ENCODE results near the gene CDC42BPG. TPM values are rescaled to one million over a fixed set of nuclear protein-coding genes. Genes with fewer than 3 reads are reported as not detected.

The CDC42BPG gene
- total and polyA plus RNA-seq, 9 of the 15 experiments (the other 6 are each of a cell fraction or from before 2014, with no cell fraction given) = 0.04 to 8.8 (median 2.1) TPM

DNA sequence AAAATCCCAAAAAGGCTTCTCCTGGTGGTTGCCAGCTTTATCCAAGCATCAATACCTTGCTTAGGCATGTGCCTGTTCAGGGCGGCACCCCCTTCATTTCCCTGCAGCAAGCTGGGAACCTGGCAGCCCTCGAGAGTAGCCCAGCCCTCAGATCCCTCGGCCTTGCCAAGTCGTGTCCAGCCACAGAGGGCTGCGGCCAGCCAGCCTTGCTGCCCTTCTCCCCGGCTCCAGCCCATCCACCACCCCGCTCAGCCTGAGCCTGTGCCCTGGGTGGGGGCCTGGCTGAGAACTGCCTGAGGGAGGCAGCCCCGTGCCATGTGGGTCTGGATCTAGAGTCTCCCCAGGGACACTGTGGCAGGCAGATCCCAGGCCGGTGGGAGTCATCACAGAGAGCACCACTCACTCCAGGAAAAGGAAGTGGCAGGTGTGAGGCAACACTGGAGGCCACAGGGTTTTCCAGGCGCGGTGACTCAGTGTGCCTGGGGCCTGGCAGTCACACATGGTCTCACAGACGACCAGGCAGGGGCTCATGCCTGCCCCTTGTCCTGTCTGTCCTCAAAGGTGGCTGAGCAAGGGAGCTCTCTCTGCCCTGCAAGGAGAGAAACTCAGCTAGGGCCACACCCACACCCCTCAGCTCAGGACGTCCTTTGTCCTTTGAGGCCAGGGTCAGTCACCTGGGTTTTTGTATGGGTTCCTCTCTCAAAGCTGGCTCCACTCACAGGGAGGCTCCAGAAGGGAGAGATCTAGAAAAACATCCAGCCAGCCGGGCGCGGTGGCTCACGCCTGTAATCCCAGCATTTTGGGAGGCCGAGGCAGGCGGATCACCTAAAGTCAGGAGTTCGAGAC is 12.2 kb upstream of the CDC42BPG start (continued):
- TF ChIP-seq ARID4B (CRISPR knock-in tag; IDR thresholded peaks at IDR 0.05) (0 out of 2 replicates have a peak, but pooled peaks have one; percentile 41), RBFOX2 (IDR thresholded peaks at IDR 0.05; ENCODE audit: low read depth, low read length) (0 out of 2 replicates have a peak, but pooled peaks have one; percentile 43), SPI1 (IDR thresholded peaks at IDR 0.05; ENCODE audit: borderline replicate concordance, low read depth, low read length) (peak; percentile 57; the same call in 1 of the 2 replicates), JUN (IDR thresholded peaks at IDR 0.05; ENCODE audit: borderline replicate concordance, low read depth, low read length) (peak; percentile 48; the same call in 1 of the 2 replicates), JUN (CRISPR knock-in tag; IDR thresholded peaks at IDR 0.05; ENCODE audit: borderline replicate concordance) (no peak)

All from K562 (cell line).